WTC11 (cell line): ENCODE data around the gene PLPPR4. TPM values are rescaled to one million over a fixed set of nuclear protein-coding genes. Genes with fewer than 3 reads are reported as not detected.
"Not testable (repeated sequence)": the region's sequence is repeated elsewhere in the genome, so short reads cannot be mapped to it uniquely, and the experiment has no call there.

Experiments used
- ATAC-seq: fragments of 200-7000 bp; cut with Tn5 transposase; 2 replicates; pipeline ENCODE4 v1.10.0; 2021; ENCODE audit warnings: mild to moderate bottlenecking, moderate library complexity
- CTCF ChIA-PET: fragments of 300-600 bp; sonication (Branson Sonifier 250); formaldehyde crosslinking; loops from one replicate; lab custom pipeline; 2021; ENCODE audit warnings: antibody characterized with exemption; lab: Charles Lee
- POLR2A ChIA-PET: fragments of 350-600 bp; sonication (Branson Sonifier 250); formaldehyde crosslinking; loops from one replicate; lab custom pipeline; 2021; ENCODE audit warnings: antibody characterized with exemption; lab: Charles Lee
- DNase-seq: peaks from one replicate; pipeline ENCODE4 v3.0.0; 2021; ENCODE audit warnings: low spot score
- H3K27ac Mint-ChIP-seq: 2 replicates; pipeline ENCODE4 v1.8.0; 2021; ENCODE audit warnings: mixed read lengths
- H3K27me3 Mint-ChIP-seq: 2 replicates; pipeline ENCODE4 v1.8.0; 2021; ENCODE audit warnings: low read depth, mild to moderate bottlenecking, moderate library complexity, mixed read lengths
- H3K36me3 Mint-ChIP-seq: 2 replicates; pipeline ENCODE4 v1.8.0; 2021; ENCODE audit warnings: mixed read lengths
- H3K4me1 Mint-ChIP-seq: 2 replicates; pipeline ENCODE4 v1.8.0; 2022; ENCODE audit warnings: mixed read lengths
- H3K4me3 Mint-ChIP-seq: 2 replicates; pipeline ENCODE4 v1.8.0; 2021; ENCODE audit warnings: mild to moderate bottlenecking, moderate library complexity, mixed read lengths
- H3K9me3 Mint-ChIP-seq: 2 replicates; pipeline ENCODE4 v1.8.0; 2021; ENCODE audit warnings: mixed read lengths
- ATF2 ChIP-seq: sonication (generic); formaldehyde crosslinking; IDR thresholded peaks from 2 replicates; pipeline ENCODE4 v1.8.1; 2022; ENCODE audit warnings: low read depth, missing genetic modification reagents, borderline replicate concordance
- E2F1 ChIP-seq: sonication (generic); formaldehyde crosslinking; IDR thresholded peaks from 2 replicates; pipeline ENCODE4 v1.8.0; 2022; ENCODE audit warnings: mild to moderate bottlenecking, missing genetic modification reagents
- EMX1 ChIP-seq: fragments of 250-450 bp; sonication (Bioruptor Pico); IDR thresholded peaks from 2 replicates; pipeline ENCODE4 v1.8.0; 2021; ENCODE audit warnings: mild to moderate bottlenecking
- ETV6 ChIP-seq: sonication (generic); formaldehyde crosslinking; IDR thresholded peaks from 2 replicates; pipeline ENCODE4 v1.8.1; 2022; ENCODE audit warnings: mild to moderate bottlenecking, missing genetic modification reagents
- FOXP4 ChIP-seq: sonication (generic); formaldehyde crosslinking; IDR thresholded peaks from 2 replicates; pipeline ENCODE4 v1.8.0; 2022; ENCODE audit warnings: mild to moderate bottlenecking, missing genetic modification reagents
- GRHL2 ChIP-seq: fragments of 250-450 bp; sonication (Bioruptor Pico); IDR thresholded peaks from 2 replicates; pipeline ENCODE4 v1.8.0; 2022; ENCODE audit warnings: mild to moderate bottlenecking, moderate library complexity; ENCODE audit not compliant: insufficient replicate concordance, severe bottlenecking
- HMGA2 ChIP-seq: fragments of 250-450 bp; sonication (Bioruptor Pico); IDR thresholded peaks from 2 replicates; pipeline ENCODE4 v1.4.0; 2021; ENCODE audit warnings: mild to moderate bottlenecking, moderate library complexity
- JUN ChIP-seq: sonication (generic); formaldehyde crosslinking; IDR thresholded peaks from 2 replicates; pipeline ENCODE4 v1.8.0; 2023; ENCODE audit warnings: mild to moderate bottlenecking, missing genetic modification reagents
- NFATC4 ChIP-seq: fragments of 250-450 bp; sonication (Bioruptor Pico); IDR thresholded peaks from 2 replicates; pipeline ENCODE4 v1.9.0; 2021; ENCODE audit warnings: mild to moderate bottlenecking
- NR1H2 ChIP-seq: sonication (generic); formaldehyde crosslinking; IDR thresholded peaks from 2 replicates; pipeline ENCODE4 v1.9.0; 2021; ENCODE audit warnings: mild to moderate bottlenecking, moderate library complexity, missing genetic modification reagents
- PRRX2 ChIP-seq: fragments of 250-450 bp; sonication (Bioruptor Pico); IDR thresholded peaks from 2 replicates; pipeline ENCODE4 v1.8.0; 2021; ENCODE audit warnings: mild to moderate bottlenecking
- SMAD4 ChIP-seq: sonication (generic); formaldehyde crosslinking; IDR thresholded peaks from 2 replicates; pipeline ENCODE4 v1.8.0; 2022; ENCODE audit warnings: mild to moderate bottlenecking, missing genetic modification reagents
- TEAD1 ChIP-seq: sonication (generic); formaldehyde crosslinking; IDR thresholded peaks from 2 replicates; pipeline ENCODE4 v1.8.0; 2022; ENCODE audit warnings: mild to moderate bottlenecking, missing genetic modification reagents
- TP53 ChIP-seq: sonication (generic); formaldehyde crosslinking; IDR thresholded peaks from 2 replicates; pipeline ENCODE4 v1.8.1; 2023; ENCODE audit warnings: mild to moderate bottlenecking, missing genetic modification reagents
- ZNF138 ChIP-seq: sonication (generic); formaldehyde crosslinking; conservative IDR thresholded peaks from 2 replicates; pipeline ENCODE4 v1.8.1; 2022; ENCODE audit warnings: mild to moderate bottlenecking, moderate library complexity, missing genetic modification reagents
- ZNF232 ChIP-seq: sonication (generic); formaldehyde crosslinking; IDR thresholded peaks from 2 replicates; pipeline ENCODE4 v1.8.0; 2022; ENCODE audit warnings: mild to moderate bottlenecking, missing genetic modification reagents
- ZNF396 ChIP-seq: fragments of 250-450 bp; sonication (Bioruptor Pico); IDR thresholded peaks from 2 replicates; pipeline ENCODE4 v1.8.0; 2021; ENCODE audit warnings: mild to moderate bottlenecking, moderate library complexity, borderline replicate concordance
- ZNF512 ChIP-seq: sonication (generic); formaldehyde crosslinking; IDR thresholded peaks from 2 replicates; pipeline ENCODE4 v1.8.1; 2022; ENCODE audit warnings: missing genetic modification reagents, borderline replicate concordance
- ZNF671 ChIP-seq: fragments of 250-450 bp; sonication (Bioruptor Pico); IDR thresholded peaks from 2 replicates; pipeline ENCODE4 v1.8.0; 2021; ENCODE audit warnings: mild to moderate bottlenecking
- total RNA-seq: library from RNA; stranded (reverse); gene quantifications from 3 replicates; pipeline ENCODE4 v1.2.3, GENCODE V29; 2021

Gene PLPPR4
- total RNA-seq, 1 experiment from 2014 or later: 1.3 TPM

- TF ChIP-seq ZNF671: no peak
Measured at GRCh38 chr1:99282536-99282935, 18.2 kb downstream of the PLPPR4 start (continued).

- CTCF ChIA-PET: interaction anchor here (0.7 kb wide), 1 partner anchor 44 kb away, joined by 3 read pairs; no protein-coding TSS in a partner anchor
- H3K4me3 Mint-ChIP-seq, H3K27me3 Mint-ChIP-seq, DNase-seq, ATAC-seq, H3K4me1 Mint-ChIP-seq, POLR2A ChIA-PET, H3K36me3 Mint-ChIP-seq, H3K9me3 Mint-ChIP-seq, H3K27ac Mint-ChIP-seq: not testable (repeated sequence)
Measured at GRCh38 chr1:99283521-99283920, 19.2 kb downstream of the PLPPR4 start.

GRCh38 chr1:99292886-99293285, 28.6 kb downstream of the PLPPR4 start:
- no peak for ATAC-seq

GRCh38 chr1:99297923-99298322, 33.6 kb downstream of the PLPPR4 start:
- ATAC-seq (no peak), DNase-seq (no peak)
- Mint-ChIP-seq H3K27me3 (no peaks in the 10 kb centered on the region), H3K4me1 (peaks cover 2% of the 10 kb centered on the region), H3K9me3 (0 out of 2 replicates have a peak, but pooled peaks cover 2% of the 10 kb centered on the region), H3K27ac (no peak overlapping the region), H3K4me3 (no peak overlapping the region)
- ChIA-PET CTCF (no interaction called here), POLR2A (no interaction called here)
- no peak for TF ChIP-seq E2F1
- TF ChIP-seq TEAD1: no peak
- no peak for TF ChIP-seq GRHL2 (CRISPR knock-in tag)
- TF ChIP-seq PRRX2 (CRISPR knock-in tag): no peak
- TF ChIP-seq JUN (CRISPR knock-in tag): no peak
- TF ChIP-seq EMX1: no peak
- TF ChIP-seq, all 79 proteins: peak for 0
- no peaks in the 10 kb centered on the region for H3K36me3 Mint-ChIP-seq

More at GRCh38 chr1:99292886-99293285, 28.6 kb downstream of the PLPPR4 start:
- Mint-ChIP-seq H3K27ac (no peak overlapping the region), H3K27me3 (no peaks in the 10 kb centered on the region), H3K4me1 (peaks cover 6% of the 10 kb centered on the region), H3K4me3 (no peak overlapping the region), H3K9me3 (peaks cover 22% of the 10 kb centered on the region), H3K36me3 (peaks cover 13% of the 10 kb centered on the region)
- ChIA-PET POLR2A (no interaction called here), CTCF (no interaction called here)
- TF ChIP-seq ATF2 (CRISPR knock-in tag): no peak
- TF ChIP-seq ZNF232 (CRISPR knock-in tag): no peak
- DNase-seq: no peak

GRCh38 chr1:99304725-99305282, 40.5 kb downstream of the PLPPR4 start:
- Mint-ChIP-seq H3K9me3 (peaks cover 3% of the 10 kb centered on the region; the same call in 1 of the 2 replicates), H3K27me3 (no peaks in the 10 kb centered on the region), H3K27ac (no peak overlapping the region), H3K4me3 (no peak overlapping the region), H3K4me1 (peaks cover 8% of the 10 kb centered on the region; the same call in 1 of the 2 replicates), H3K36me3 (no peaks in the 10 kb centered on the region)
- ChIA-PET CTCF (no interaction called here), POLR2A (no interaction called here)
- DNase-seq (no peak), ATAC-seq (no peak)
- TF ChIP-seq TP53 (CRISPR knock-in tag) (no peak), EMX1 (no peak), ETV6 (no peak), NR1H2 (CRISPR knock-in tag) (no peak), ZNF512 (CRISPR knock-in tag) (no peak), ZNF671 (no peak), FOXP4 (CRISPR knock-in tag) (no peak), NFATC4 (CRISPR knock-in tag) (no peak), SMAD4 (CRISPR knock-in tag) (no peak), ZNF396 (no peak), HMGA2 (CRISPR knock-in tag) (no peak), ZNF138 (CRISPR knock-in tag) (no peak)
